Astrocyte (in vitro differentiated cells and primary cell): ENCODE results near the gene ITGAV.

Source experiments
- CTCF ChIP-seq: IDR thresholded peaks from 2 replicates; pipeline ENCODE4 v1.5.1; 2011; ENCODE audit warnings: low read depth, mild to moderate bottlenecking, inconsistent platforms, low read length, moderate library complexity; ENCODE audit not compliant: insufficient read depth
- EZH2 ChIP-seq: IDR thresholded peaks from 2 replicates; pipeline ENCODE4 v1.6.1; 2012; ENCODE audit warnings: mild to moderate bottlenecking, low read length, inconsistent platforms; ENCODE audit not compliant: insufficient read depth

- no peak for TF ChIP-seq CTCF
- no peak for TF ChIP-seq EZH2
Measured at GRCh38 chr2:186693446-186693832, 103.6 kb downstream of the ITGAV start.
